Aorta (tissue), 5 donors: ENCODE data around the gene MRPS23. TPM values are rescaled to one million over a fixed set of nuclear protein-coding genes. Genes with fewer than 3 reads are reported as not detected.
A peak's percentile ranks its signal among the peaks of the same experiment; 100 is the strongest.

Source experiments
- ATAC-seq: fragments of 200-7000 bp; cut with Tn5 transposase; one replicate; pipeline ENCODE4 v1.9.1; 2022; ENCODE audit warnings: moderate library complexity; ENCODE audit not compliant: low FRiP score
- DNase-seq, 2 donors: peaks; one replicate each; pipeline ENCODE4 v3.0.0-alpha.2; 2020
- H3K27ac ChIP-seq, 2 donors: one replicate each; pipeline ENCODE4 v1.5.1; 2013; ENCODE audit warnings: low read length in 2 of 2, mild to moderate bottlenecking in 2 of 2, moderate library complexity in 2 of 2, control low read depth in 1 of 2, inconsistent platforms in 1 of 2, low read depth in 1 of 2
- H3K27me3 ChIP-seq, 2 donors: one replicate each; pipeline ENCODE4 v1.6.1; 2013; ENCODE audit warnings: control low read depth in 1 of 2, low read length in 1 of 2, mild to moderate bottlenecking in 1 of 2, moderate library complexity in 1 of 2; ENCODE audit not compliant: insufficient read depth in 2 of 2, control insufficient read depth in 1 of 2
- H3K36me3 ChIP-seq, 2 donors: one replicate each; pipeline ENCODE4 v1.6.1; 2013; ENCODE audit warnings: control low read depth in 1 of 2, low read length in 1 of 2, mild to moderate bottlenecking in 1 of 2; ENCODE audit not compliant: insufficient read depth in 2 of 2, control insufficient read depth in 1 of 2
- H3K4me1 ChIP-seq, 2 donors: one replicate each; pipeline ENCODE4 v1.6.1; 2013; ENCODE audit warnings: low read length in 2 of 2, control low read depth in 1 of 2, mild to moderate bottlenecking in 1 of 2, moderate library complexity in 1 of 2; ENCODE audit not compliant: insufficient read depth in 2 of 2, control insufficient read depth in 1 of 2
- H3K4me3 ChIP-seq, 2 donors: one replicate each; pipeline ENCODE4 v1.5.1; 2013; ENCODE audit warnings: low read length in 2 of 2, control low read depth in 1 of 2, mild to moderate bottlenecking in 1 of 2
- H3K9me3 ChIP-seq: one replicate; pipeline ENCODE4 v1.6.1; 2013; ENCODE audit warnings: mild to moderate bottlenecking, low read length; ENCODE audit not compliant: control insufficient read depth
- WGBS, 2 donors: extraction: QIAGEN DNeasy Blood & Tissue Kit; methylation state at CpG; one replicate each; pipeline ENCODE4 v1.1.7; 2013; 5-methylcytosine and 5-hydroxymethylcytosine counted together
- intact Hi-C, 2 donors: fragments of 100-400 bp; cut with DNase I; formaldehyde crosslinking; loops; one replicate each; pipeline versions ENCODE4 v1.14.2 to v1.15.0; 2022
- long read RNA-seq, 2 donors: library from polyadenylated mRNA; unstranded; transcript quantifications; one replicate each; pipeline ENCODE4 v2.0.0, GENCODE V29; 2020 to 2021
- polyA plus RNA-seq, 2 donors: library from polyadenylated mRNA; stranded (reverse); fragments of 200-250 nt; gene quantifications; one replicate each; pipeline ENCODE4 v1.2.3, GENCODE V29; 2013
- total RNA-seq, 2 donors: library from RNA; stranded (reverse); fragmentation: NEBNext Ultra II Directional; extraction: Animal tissue kit (Norgen Biotek cat#: 25700); gene quantifications; one replicate each; pipeline ENCODE4 v1.2.1, GENCODE V29; 2021
- donor health status: healthy with polysubstance abuse.
- donor health status: Bipolar disorder and iron deficiency.
- donor health status: DM: no; HTN: no; CAD: no.
- donor health status: DM: no; HTN: no; CAD: no.
- donor health status: DM: yes; HTN: yes; CAD: no.

Gene MRPS23
- total RNA-seq: 10 to 100 TPM; 21.6 to 22.8 TPM
- 10 to 100 TPM; 22.5 to 39.9 TPM for polyA plus RNA-seq
- long read RNA-seq, donor 1, full-length matches to known transcripts: 19 of 20 reads
- long read RNA-seq, donor 1, partial matches to known transcripts: 0 of 20 reads
- long read RNA-seq, donor 1, other reads (novel, unspliced or antisense): 1 of 20 reads
- long read RNA-seq, donor 2, full-length matches to known transcripts: 8 of 9 reads
- long read RNA-seq, donor 2, partial matches to known transcripts: 0 of 9 reads
- long read RNA-seq, donor 2, other reads (novel, unspliced or antisense): 1 of 9 reads

- 0 to 1% methylated on average over 56 to 57 of the region's 57 CpGs for WGBS, 2 donors
- intact Hi-C loops: loop anchor here (2.0 to 10.0 kb wide), 3 partner anchors 233 to 262 kb away; partner anchors contain the start of gene DYNLL2 (in 1 of the 2)
- peak within 1 kb of the TSS; percentile 76 to 90 for H3K27ac ChIP-seq
- H3K4me3 ChIP-seq: peak within 1 kb of the TSS; percentile 73 to 79
- DNase-seq: peak; percentile 99
- no peaks in the 10 kb centered on the region for H3K36me3 ChIP-seq
- peak; percentile 98 for ATAC-seq
- peaks cover 2 to 9% of the 10 kb centered on the region in 2 donors for H3K4me1 ChIP-seq
- no peaks in the 10 kb centered on the region for H3K27me3 ChIP-seq
- no peaks in the 10 kb centered on the region for H3K9me3 ChIP-seq
These were observed at the start of gene MRPS23 for GRCh38 chr17:57849874-57850754. Gene MRPS23 (minus strand): TSS chr17:57850044. CDS start chr17:57850010, 34 bp downstream.

GRCh38 chr17:57899391-57899790 lies 49.5 kb upstream of the MRPS23 start:
- Histone ChIP-seq H3K27ac (peak overlapping the region; percentile 12 to 70), H3K9me3 (no peaks in the 10 kb centered on the region), H3K27me3 (no peaks in the 10 kb centered on the region), H3K36me3 (no peaks in the 10 kb centered on the region), H3K4me1 (no peaks in the 10 kb centered on the region), H3K4me3 (no peak overlapping the region)
- intact Hi-C loops: no loop called here
- 16 to 18% methylated on average over 8 of the region's 8 CpGs for WGBS, 2 donors
- DNase-seq (no peak), ATAC-seq (no peak)

- peak overlapping the region; percentile 12 to 70 for H3K27ac ChIP-seq
- no peaks in the 10 kb centered on the region for H3K27me3 ChIP-seq
- 25 to 26% methylated on average over 9 of the region's 9 CpGs for WGBS, 2 donors
- no peak overlapping the region for H3K4me3 ChIP-seq
- H3K36me3 ChIP-seq: no peaks in the 10 kb centered on the region
- peak; percentile 79 to 87 for DNase-seq
- H3K4me1 ChIP-seq: no peaks in the 10 kb centered on the region
- peak; percentile 71 for ATAC-seq
- H3K9me3 ChIP-seq: no peaks in the 10 kb centered on the region
- intact Hi-C loops: no loop called here
These were observed 48.9 kb upstream of the MRPS23 start for GRCh38 chr17:57898487-57899311.

- Histone ChIP-seq H3K4me3 (no peak overlapping the region), H3K27ac (peak overlapping the region; percentile 23), H3K36me3 (no peaks in the 10 kb centered on the region), H3K4me1 (peaks cover 4 to 9% of the 10 kb centered on the region in 2 donors), H3K9me3 (no peaks in the 10 kb centered on the region), H3K27me3 (no peaks in the 10 kb centered on the region)
- WGBS, 2 donors: 33 to 40% methylated on average over 8 of the region's 8 CpGs
- no peak for DNase-seq
- intact Hi-C loops: no loop called here
- no peak for ATAC-seq
These were observed 45.7 kb upstream of the MRPS23 start for GRCh38 chr17:57895382-57896060.

GRCh38 chr17:57894848-57895247 lies 45.0 kb upstream of the MRPS23 start:
- peak overlapping the region in 1 of 2 donors; percentile 10 for H3K27ac ChIP-seq
- intact Hi-C loops: no loop called here
- no peaks in the 10 kb centered on the region for H3K9me3 ChIP-seq
- DNase-seq: no peak
- H3K27me3 ChIP-seq: no peaks in the 10 kb centered on the region
- no peak overlapping the region for H3K4me3 ChIP-seq
- H3K4me1 ChIP-seq: peaks cover 4 to 9% of the 10 kb centered on the region in 2 donors
- no peaks in the 10 kb centered on the region for H3K36me3 ChIP-seq
- WGBS, 2 donors: 98 to 100% methylated on average over 1 of the region's 1 CpG
- ATAC-seq: no peak

GRCh38 chr17:57892820-57893595 lies 43.2 kb upstream of the MRPS23 start:
- H3K9me3 ChIP-seq: no peaks in the 10 kb centered on the region
- WGBS, 2 donors: 2 to 3% methylated on average over 16 of the region's 16 CpGs
- peak; percentile 93 to 96 for DNase-seq
- H3K27me3 ChIP-seq: no peaks in the 10 kb centered on the region
- peak; percentile 94 for ATAC-seq
- peak overlapping the region; percentile 40 to 99 for H3K27ac ChIP-seq
- no peaks in the 10 kb centered on the region for H3K36me3 ChIP-seq
- intact Hi-C loops: loop anchor here in 1 of 2 donors (2.0 kb wide), 1 partner anchor 24 kb away; no protein-coding TSS in a partner anchor
- H3K4me1 ChIP-seq: peaks cover 4 to 9% of the 10 kb centered on the region in 2 donors
- no peak overlapping the region for H3K4me3 ChIP-seq

GRCh38 chr17:57892146-57892819 lies 42.4 kb upstream of the MRPS23 start:
- Histone ChIP-seq H3K27me3 (no peaks in the 10 kb centered on the region), H3K4me1 (peaks cover 4 to 9% of the 10 kb centered on the region in 2 donors), H3K27ac (peak overlapping the region; percentile 83 to 99), H3K9me3 (no peaks in the 10 kb centered on the region), H3K36me3 (no peaks in the 10 kb centered on the region), H3K4me3 (no peak overlapping the region)
- DNase-seq: peak; percentile 91 to 94
- ATAC-seq: peak; percentile 84
- intact Hi-C loops: loop anchor here in 1 of 2 donors (2.0 kb wide), 1 partner anchor 23 kb away; no protein-coding TSS in a partner anchor
- WGBS, 2 donors: 13 to 27% methylated on average over 6 of the region's 6 CpGs
